Tongue (tissue), 2 donors: ENCODE results near the gene RAB33B. TPM values are rescaled to one million over a fixed set of nuclear protein-coding genes. Genes with fewer than 3 reads are reported as not detected.
"Not testable (repeated sequence)": the region's sequence is repeated elsewhere in the genome, so short reads cannot be mapped to it uniquely, and the experiment has no call there.

Experiments used
- DNase-seq: peaks from one replicate; pipeline ENCODE4 v3.0.0-alpha.2; 2015
- total RNA-seq: library from RNA; depleted of rRNA; stranded (reverse); fragments of >200 nt; gene quantifications from one replicate; pipeline ENCODE4 v1.2.3, GENCODE V29; 2014

Gene RAB33B
- total RNA-seq, 1 donor from 2014 or later = 19.6 TPM

- DNase-seq = not testable (repeated sequence)
Measured at GRCh38 chr4:139464512-139464911, 10.6 kb downstream of the RAB33B start.

DNA sequence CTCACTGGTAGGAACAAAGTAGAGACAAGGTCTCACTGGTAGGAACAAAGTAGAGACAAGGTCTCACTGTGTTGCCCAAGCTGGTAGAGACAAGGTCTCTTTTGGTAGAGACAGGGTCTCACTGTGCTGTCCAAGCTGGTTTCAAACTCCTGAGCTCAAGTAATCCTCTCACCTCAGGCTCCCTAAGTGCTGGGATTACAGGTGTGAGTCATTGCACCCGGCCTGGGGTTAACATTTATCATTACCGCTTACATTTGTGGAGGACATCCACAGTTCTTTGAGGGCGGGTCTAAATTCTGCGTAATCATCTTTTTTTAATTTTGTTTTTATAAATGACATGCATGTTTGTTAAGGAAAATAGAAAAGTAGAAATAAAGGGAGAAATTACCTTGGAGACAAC lies 12.0 kb downstream of the RAB33B start:
- DNase-seq = no peak

DNA sequence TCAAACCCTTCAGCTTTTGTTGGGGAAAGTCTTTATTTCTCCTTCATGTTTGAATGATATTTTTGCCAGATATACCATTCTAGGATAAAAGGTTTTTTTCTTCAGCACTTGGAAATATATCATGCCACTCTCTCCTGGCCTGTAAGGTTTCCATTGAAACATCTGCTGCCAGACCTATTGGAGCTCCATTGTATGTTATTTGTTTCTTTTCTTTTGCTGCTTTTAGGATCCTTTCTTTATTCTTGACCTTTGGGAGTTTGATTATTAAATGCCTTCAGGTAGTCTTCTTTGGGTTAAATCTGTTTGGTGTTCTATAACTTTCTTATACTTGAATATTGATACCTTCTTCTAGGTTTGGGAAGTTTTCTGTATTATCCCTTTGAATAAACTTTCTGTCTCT lies 14.8 kb downstream of the RAB33B start:
- DNase-seq = not testable (repeated sequence)

GRCh38 chr4:139469216-139469615 lies 15.3 kb downstream of the RAB33B start:
- DNase-seq = no peak

DNA sequence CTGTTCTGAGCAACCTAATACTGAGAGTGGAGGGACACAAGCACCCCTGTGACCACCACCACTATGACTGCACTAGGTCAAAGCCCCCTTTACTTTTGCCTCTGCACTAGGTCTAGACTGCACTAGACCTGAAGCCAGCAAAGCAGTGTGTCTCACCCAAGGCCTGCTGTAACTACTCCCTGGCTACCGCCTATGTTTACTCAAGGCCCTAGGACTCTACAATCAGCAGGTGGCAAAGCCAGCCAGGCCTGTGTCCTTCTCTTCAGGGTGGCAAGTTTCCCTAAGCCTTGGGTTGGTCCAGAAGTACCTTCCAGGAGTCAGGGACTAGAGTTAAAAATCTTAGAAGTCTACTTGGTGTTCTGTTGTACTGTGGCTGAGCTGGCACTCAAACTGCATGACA lies 15.9 kb downstream of the RAB33B start:
- DNase-seq = no peak

DNA sequence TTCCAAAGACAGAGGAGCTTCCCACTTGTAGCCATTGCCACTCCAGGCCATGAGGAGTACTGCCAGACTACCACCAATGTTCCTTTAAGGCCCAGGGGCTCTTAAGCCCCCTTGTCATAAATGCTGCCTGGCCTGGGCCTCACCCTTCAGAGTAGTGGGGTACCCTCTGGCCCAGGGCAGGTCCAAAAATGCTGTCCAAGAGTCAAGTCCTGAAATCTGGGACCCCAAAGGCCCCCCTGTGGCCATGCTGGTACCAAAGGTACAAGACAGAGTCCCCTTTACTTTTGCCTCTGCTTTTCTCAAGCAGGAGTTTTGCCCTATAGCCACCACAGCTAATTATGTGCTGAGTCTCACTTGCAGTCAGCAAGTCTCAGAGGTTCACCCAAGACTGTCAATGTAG lies 16.4 kb downstream of the RAB33B start:
- no peak for DNase-seq

GRCh38 chr4:139470997-139471665 lies 17.2 kb downstream of the RAB33B start:
- DNase-seq = no peak

DNA sequence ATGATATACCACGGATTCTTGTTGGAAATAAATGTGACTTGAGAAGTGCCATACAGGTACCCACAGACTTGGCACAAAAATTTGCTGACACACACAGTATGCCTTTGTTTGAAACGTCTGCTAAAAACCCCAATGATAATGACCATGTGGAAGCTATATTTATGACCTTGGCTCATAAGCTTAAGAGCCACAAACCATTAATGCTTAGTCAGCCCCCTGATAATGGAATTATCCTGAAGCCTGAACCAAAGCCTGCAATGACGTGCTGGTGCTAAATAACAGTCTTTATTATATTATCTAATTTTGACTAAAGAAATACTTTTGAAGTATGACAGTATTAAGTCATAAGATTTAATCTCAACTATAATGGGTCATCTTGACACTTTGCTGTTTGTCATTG lies 18.9 kb downstream of the RAB33B start:
- DNase-seq = no peak

GRCh38 chr4:139476363-139476762 lies 22.4 kb downstream of the RAB33B start:
- DNase-seq = no peak

- DNase-seq = no peak
Measured at GRCh38 chr4:139481465-139481864, 27.5 kb downstream of the RAB33B start.

DNA sequence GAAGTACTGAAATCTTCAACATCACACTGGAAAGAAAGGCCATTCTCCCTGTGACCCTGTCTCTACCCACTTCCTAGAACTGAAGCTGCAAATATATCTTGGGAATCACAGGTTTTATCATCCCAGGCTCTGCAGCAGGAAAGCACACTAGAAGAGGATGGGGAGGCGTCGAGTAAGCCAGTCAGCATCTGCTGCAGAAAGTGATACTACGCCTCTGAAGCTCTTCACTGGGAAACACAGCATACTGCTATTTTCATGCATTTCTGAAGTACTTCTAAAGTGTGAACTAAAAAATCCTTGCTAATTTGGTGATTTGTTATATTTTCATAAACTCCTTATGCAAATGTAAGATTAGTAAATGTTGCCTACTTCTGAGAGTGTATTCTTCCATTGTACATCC lies 29.1 kb downstream of the RAB33B start:
- no peak for DNase-seq

DNA sequence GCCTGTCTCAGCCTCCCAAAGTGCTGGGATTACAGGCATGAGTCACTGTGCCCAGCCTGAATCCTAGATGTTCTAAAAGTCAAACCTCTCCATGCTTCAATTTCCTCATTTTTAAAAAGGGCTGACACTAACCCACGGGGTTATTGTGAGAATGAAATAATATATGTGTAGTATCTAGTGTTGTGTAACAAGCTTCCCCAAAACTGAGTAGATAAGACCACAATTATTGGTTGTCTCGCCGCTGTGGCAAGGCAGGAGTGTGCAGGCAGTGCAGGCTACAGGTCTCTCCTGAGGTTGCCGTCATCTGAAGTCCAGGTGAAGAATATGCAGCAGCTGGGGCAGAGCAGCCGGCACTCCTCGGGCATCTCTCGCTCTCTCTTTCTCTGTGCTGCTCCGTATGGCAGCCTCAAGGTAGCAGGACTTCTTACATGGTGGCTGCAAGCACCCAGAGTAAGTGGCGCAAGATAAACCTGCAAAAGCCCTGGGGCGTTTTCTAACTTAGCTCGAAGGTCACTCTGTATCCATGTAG lies 30.9 kb downstream of the RAB33B start:
- DNase-seq = no peak

DNA sequence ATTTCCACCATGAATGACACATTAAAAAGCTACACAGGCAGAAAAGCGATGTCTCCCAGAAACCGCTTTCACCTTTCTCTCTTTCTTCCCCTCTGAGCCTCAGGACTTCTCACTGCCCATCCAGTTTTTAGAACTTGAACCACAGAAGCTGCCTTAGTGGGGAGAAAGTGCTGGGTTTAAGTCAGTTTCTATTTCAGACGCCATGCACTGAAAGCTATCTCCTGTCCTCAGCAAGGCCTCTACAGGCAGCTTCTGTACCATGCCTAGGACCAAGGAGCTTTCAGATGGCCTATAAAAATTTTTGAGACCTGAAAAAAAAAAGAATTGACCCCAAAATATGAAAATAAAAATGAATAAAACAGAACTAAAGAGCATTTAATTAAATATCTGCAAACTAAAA lies 34.5 kb downstream of the RAB33B start:
- no peak for DNase-seq

DNA sequence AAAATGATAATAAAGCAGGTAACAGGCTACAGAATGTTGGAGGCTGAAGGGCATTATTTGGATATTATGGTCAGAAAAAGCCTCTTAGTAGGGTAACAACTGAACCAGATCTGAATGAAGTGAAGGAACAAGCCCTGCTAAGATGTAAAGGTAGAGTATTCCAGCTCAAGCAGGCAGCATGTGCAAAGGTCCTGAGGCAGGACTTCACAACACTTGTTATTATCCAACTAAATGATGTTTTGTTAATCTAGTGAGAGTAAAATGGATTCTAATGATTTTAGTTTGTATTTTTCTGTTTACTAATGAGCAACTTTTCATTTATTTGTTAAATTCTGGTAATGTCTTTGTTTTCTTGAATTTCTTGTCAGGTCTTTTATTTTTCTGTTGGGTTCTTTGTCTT lies 35.7 kb downstream of the RAB33B start:
- DNase-seq = no peak

DNA sequence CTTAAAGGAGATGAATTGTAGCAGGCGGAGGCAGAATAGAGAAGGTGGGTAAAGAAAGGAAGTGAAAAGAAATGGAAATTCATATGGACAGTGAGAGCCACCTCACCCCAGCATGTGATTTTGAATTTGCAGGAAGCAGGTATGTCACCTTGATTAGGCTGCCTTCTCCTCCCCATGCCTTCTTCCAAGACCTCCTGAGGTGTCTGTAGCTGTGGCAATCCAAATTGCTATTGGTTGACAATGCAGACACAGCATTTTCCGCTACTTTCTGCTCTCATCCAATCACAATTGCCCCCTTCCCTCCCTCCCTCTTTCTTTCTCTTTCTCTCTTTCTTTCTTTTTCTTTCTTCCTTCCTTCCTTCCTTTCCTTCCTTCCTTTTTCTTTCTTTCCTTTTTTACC lies 38.5 kb downstream of the RAB33B start:
- DNase-seq = no peak

- DNase-seq = no peak
Measured at GRCh38 chr4:139493176-139493575, 39.3 kb downstream of the RAB33B start.

- DNase-seq = no peak
Measured at GRCh38 chr4:139499186-139499585, 45.3 kb downstream of the RAB33B start.

DNA sequence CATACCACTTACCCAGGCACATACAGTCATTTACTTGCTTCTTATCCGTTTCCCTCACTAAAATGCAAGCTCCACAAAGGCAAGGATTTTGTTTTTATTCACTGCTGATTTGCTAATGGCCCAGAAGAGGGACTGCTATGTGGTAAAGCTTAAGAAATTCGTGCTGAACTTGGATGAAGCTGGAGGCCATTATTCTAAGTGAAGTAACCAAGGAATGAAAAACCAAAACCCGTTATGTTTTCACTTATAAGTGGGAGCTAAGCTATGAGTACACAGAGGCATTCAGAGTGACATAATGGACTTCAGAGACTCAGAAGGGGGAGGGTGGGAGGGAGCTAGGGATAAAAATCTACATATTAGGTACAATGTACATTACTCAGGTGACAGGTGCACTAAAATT lies 47.2 kb downstream of the RAB33B start:
- no peak for DNase-seq

DNA sequence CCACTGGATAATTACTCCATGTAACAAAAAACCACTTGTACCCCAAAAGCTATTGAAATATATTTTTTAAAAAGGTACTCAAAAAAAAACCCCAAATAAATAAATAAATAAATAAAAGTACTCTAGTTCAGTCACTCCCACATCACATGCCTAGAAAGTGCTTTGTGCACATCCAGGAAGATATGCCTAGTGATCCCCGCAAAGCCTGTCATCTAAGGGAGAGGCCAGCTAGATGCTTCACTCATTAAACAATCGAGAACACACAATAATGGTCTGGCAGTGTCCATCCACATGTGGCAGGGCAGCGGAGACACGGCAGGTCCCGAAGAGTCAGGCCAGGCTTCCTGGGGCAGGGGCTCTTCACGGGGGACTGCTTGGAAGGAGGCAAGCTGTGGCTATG lies 47.6 kb downstream of the RAB33B start:
- no peak for DNase-seq

DNA sequence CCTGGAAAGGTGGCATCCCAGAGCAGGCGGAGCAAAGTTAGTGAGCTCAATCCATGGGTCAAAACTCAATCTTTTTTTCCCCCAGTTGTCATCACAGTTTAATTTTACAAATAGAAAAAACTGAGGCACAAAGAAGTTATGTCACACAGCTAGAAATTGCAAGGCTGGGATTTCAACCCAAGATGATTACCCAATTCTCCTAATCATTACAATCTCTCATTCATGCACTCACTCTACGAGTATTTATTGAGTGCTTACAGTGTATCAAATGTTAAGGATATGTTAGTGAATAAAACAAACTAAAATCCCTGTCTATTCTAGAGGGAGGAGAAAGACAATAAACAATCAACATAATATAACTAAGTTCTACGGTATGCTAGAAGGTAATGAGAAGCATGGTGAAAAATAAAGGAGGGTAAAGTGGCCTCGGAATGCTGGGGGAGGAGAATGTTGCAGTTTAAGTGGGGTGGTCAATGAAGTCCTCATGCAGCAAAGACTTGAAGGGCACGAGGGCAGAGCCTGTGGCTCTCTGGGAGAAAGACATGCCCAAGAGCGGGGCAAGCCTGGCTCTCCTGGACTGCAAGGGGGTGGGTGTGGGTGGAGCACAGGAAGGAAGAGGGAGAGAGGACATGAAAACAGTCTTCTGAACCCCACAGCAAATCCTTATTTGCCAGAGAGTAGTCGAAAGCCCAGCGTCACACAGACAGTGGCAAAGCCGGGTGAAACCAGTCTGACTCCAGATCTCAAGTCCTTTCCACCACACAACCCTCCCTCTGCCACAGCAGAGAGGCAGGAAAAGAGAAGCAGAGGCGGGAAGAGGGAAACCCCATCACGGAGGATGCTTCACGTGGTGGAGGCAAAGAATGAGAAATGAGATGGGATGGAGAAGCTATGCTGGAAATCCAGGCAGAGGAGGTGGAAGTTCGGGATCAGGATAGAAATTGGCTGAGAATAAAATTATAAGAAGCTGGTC lies 48.3 kb downstream of the RAB33B start:
- no peak for DNase-seq

DNA sequence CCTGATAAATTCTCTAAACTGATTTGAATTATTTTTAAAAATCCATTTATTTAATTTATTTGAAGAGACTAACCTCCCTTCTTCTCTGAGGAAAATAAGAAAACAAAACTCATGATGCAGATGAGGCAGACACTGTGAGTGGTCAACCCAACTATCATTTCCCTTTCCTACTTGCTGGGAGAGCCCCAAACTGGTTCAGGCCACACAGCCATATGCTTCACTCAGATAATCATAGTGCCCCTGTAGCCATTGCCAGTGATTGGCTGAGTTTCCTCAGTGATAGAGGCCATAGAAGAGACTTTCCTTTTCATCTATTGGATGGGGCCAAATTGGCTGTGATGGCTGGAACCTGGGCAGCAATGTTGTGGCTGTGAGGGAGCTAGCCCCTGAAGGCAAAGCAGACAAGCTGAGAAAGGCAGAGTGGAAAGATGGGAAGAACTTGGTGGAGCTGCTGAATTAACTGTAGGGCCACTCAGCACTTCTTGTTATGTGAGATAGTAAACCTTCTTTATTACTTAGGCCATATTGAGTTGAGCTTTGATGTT lies 49.8 kb downstream of the RAB33B start:
- no peak for DNase-seq

DNA sequence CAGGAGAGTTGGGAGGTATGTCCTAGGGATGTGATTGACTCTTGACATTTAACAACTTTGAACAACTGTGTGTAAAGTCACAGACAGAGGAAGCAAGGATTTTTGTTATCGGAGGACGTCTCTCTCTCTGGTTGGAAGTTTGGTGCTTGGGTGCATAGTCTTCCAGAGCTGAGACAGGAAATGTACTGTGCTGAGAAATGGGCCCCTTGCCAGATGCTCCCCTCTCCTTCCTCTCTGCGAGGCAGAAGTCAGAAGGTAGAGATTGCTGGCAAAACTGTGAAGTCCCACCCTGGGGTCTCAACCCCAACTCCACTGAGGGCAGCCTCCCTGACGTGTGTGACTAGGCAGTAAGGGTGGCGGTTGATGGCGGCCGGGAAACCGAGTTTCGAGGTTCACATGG lies 52.9 kb downstream of the RAB33B start:
- no peak for DNase-seq

- DNase-seq = no peak
Measured at GRCh38 chr4:139508581-139509237, 54.8 kb downstream of the RAB33B start.
